NT2/D1 (cell line): ENCODE data around the gene ARHGAP21.

Experiments used
- SUZ12 ChIP-seq: IDR thresholded peaks from 2 replicates; pipeline ENCODE4 v1.6.1; 2011; ENCODE audit not compliant: insufficient read length, insufficient read depth; ENCODE audit errors: extremely low read depth
- YY1 ChIP-seq: IDR thresholded peaks from 2 replicates; pipeline ENCODE4 v1.6.1; 2011; ENCODE audit not compliant: insufficient read length, insufficient read depth
- ZNF274 ChIP-seq: IDR thresholded peaks from 2 replicates; pipeline ENCODE4 v1.6.1; 2011; ENCODE audit warnings: mild to moderate bottlenecking, low read depth, low read length

DNA sequence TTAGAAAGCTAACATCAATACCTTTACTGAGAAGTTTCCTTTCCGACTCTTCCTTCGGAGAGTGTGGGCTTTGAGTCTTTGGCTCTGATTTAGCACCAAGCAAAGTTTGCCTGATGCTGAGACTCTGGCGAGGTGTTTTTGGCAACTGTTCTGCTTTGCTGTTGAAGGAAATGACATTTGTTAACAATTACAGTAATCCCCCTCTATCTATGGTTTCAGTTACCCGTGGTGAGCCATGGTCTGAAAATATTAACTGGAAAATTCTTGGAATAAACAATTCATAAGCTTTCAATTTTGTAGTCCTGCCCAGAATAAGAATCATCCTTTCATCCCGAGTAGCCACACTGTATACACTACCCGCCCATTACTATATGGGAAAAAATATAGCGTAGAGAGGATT is 126.3 kb downstream of the ARHGAP21 start:
- TF ChIP-seq YY1 (no peak), SUZ12 (no peak), ZNF274 (no peak)
